HepG2 (cell line): Measurements from ENCODE around the gene CAB39. TPM values are rescaled to one million over a fixed set of nuclear protein-coding genes. Genes with fewer than 3 reads are reported as not detected.

Source experiments
- DRAP1 ChIP-seq: IDR thresholded peaks from 2 replicates; pipeline ENCODE4 v1.6.1; 2016; ENCODE audit warnings: missing genetic modification reagents, missing compliant biosample characterization
- ETV5 ChIP-seq: IDR thresholded peaks from 2 replicates; pipeline ENCODE4 v1.6.1; 2018; ENCODE audit warnings: missing biosample characterization, missing genetic modification reagents, inconsistent platforms, borderline replicate concordance
- GATA4 ChIP-seq: sonication (generic); IDR thresholded peaks from 2 replicates; pipeline ENCODE4 v1.6.1; 2016; ENCODE audit warnings: antibody characterized with exemption, low read depth, borderline replicate concordance
- HNRNPK ChIP-seq: fragments of 200-400 bp; formaldehyde crosslinking; IDR thresholded peaks from 2 replicates; pipeline ENCODE4 v1.6.1; 2018; ENCODE audit warnings: low read length, low read depth, moderate library complexity, mild to moderate bottlenecking; ENCODE audit not compliant: poor library complexity, severe bottlenecking
- JARID2 ChIP-seq: sonication (generic); formaldehyde crosslinking; IDR thresholded peaks from 2 replicates; pipeline ENCODE4 v1.8.1; 2023; ENCODE audit warnings: missing genetic modification reagents, inconsistent platforms; ENCODE audit not compliant: insufficient replicate concordance
- LBX2 ChIP-seq: sonication (generic); formaldehyde crosslinking; IDR thresholded peaks from 2 replicates; pipeline ENCODE4 v1.5.0; 2020; ENCODE audit warnings: missing genetic modification reagents, mild to moderate bottlenecking, borderline replicate concordance
- MIER3 ChIP-seq: IDR thresholded peaks from 2 replicates; pipeline ENCODE4 v1.6.1; 2016; ENCODE audit warnings: missing compliant biosample characterization, borderline replicate concordance
- MXI1 ChIP-seq: IDR thresholded peaks from 3 replicates; pipeline ENCODE4 v1.6.1; 2012; ENCODE audit warnings: low read depth, low read length, inconsistent platforms, borderline replicate concordance
- PTBP1 ChIP-seq: fragments of 200-400 bp; formaldehyde crosslinking; IDR thresholded peaks from 2 replicates; pipeline ENCODE4 v1.6.1; 2018; ENCODE audit warnings: low read length, low read depth; ENCODE audit not compliant: poor library complexity, severe bottlenecking
- RFX3 ChIP-seq: IDR thresholded peaks from 2 replicates; pipeline ENCODE4 v1.6.1; 2016; ENCODE audit warnings: missing biosample characterization, missing genetic modification reagents
- TBP ChIP-seq: sonication (generic); formaldehyde crosslinking; IDR thresholded peaks from 2 replicates; pipeline ENCODE4 v1.5.0; 2020; ENCODE audit warnings: missing genetic modification reagents
- TFDP2 ChIP-seq: sonication (generic); formaldehyde crosslinking; IDR thresholded peaks from 2 replicates; pipeline ENCODE4 v1.4.0; 2020; ENCODE audit warnings: missing genetic modification reagents
- TOPORS ChIP-seq: sonication (generic); formaldehyde crosslinking; IDR thresholded peaks from 2 replicates; pipeline ENCODE4 v1.8.0; 2023; ENCODE audit warnings: mild to moderate bottlenecking, missing genetic modification reagents
- ZBTB33 ChIP-seq: sonication (generic); formaldehyde crosslinking; IDR thresholded peaks from 2 replicates; pipeline ENCODE4 v1.4.0; 2020; ENCODE audit warnings: missing genetic modification reagents
- ZBTB34 ChIP-seq: sonication (generic); formaldehyde crosslinking; IDR thresholded peaks from 2 replicates; pipeline ENCODE4 v1.8.0; 2022; ENCODE audit warnings: mild to moderate bottlenecking, missing genetic modification reagents
- ZBTB37 ChIP-seq: sonication (generic); formaldehyde crosslinking; IDR thresholded peaks from 2 replicates; pipeline ENCODE4 v1.4.0; 2020; ENCODE audit warnings: mild to moderate bottlenecking, missing genetic modification reagents
- ZNF260 ChIP-seq: sonication (generic); formaldehyde crosslinking; IDR thresholded peaks from 2 replicates; pipeline ENCODE4 v1.4.0; 2020; ENCODE audit warnings: missing genetic modification reagents, low read depth, mild to moderate bottlenecking, borderline replicate concordance
- ZNF34 ChIP-seq: sonication (generic); formaldehyde crosslinking; IDR thresholded peaks from 2 replicates; pipeline ENCODE4 v1.4.0; 2020; ENCODE audit warnings: mild to moderate bottlenecking, missing genetic modification reagents, borderline replicate concordance
- ZNF484 ChIP-seq: sonication (generic); formaldehyde crosslinking; IDR thresholded peaks from 2 replicates; pipeline ENCODE4 v1.5.1; 2020; ENCODE audit warnings: mild to moderate bottlenecking, low read depth, missing genetic modification reagents, borderline replicate concordance
- ZNF550 ChIP-seq: sonication (generic); formaldehyde crosslinking; IDR thresholded peaks from 2 replicates; pipeline ENCODE4 v1.4.0; 2020; ENCODE audit warnings: mild to moderate bottlenecking, missing genetic modification reagents, borderline replicate concordance
- ZNF556 ChIP-seq: sonication (generic); formaldehyde crosslinking; IDR thresholded peaks from 2 replicates; pipeline ENCODE4 v1.4.0; 2020; ENCODE audit warnings: mild to moderate bottlenecking, missing genetic modification reagents, borderline replicate concordance
- ZNF557 ChIP-seq: sonication (generic); formaldehyde crosslinking; IDR thresholded peaks from 2 replicates; pipeline ENCODE4 v1.4.0; 2020; ENCODE audit warnings: missing genetic modification reagents
- ZNF776 ChIP-seq: sonication (generic); formaldehyde crosslinking; IDR thresholded peaks from 2 replicates; pipeline ENCODE4 v1.4.0; 2020; ENCODE audit warnings: mild to moderate bottlenecking, missing genetic modification reagents
- ZNF777 ChIP-seq: sonication (generic); formaldehyde crosslinking; IDR thresholded peaks from 2 replicates; pipeline ENCODE4 v1.4.0; 2020; ENCODE audit warnings: missing genetic modification reagents
- ZNF891 ChIP-seq: sonication (generic); formaldehyde crosslinking; IDR thresholded peaks from 2 replicates; pipeline ENCODE4 v1.5.0; 2020; ENCODE audit warnings: mild to moderate bottlenecking, missing genetic modification reagents
- polyA plus RNA-seq, 8 experiments: library from polyadenylated mRNA; depleted of rRNA in 3 of 8; stranded (reverse) in 7 of 8; unstranded in 1 of 8; fragments of >200 nt; fragmentation: Illumina TruSeq in 4 of 8; extraction: Trizol in 4 of 8; gene quantifications; 2 replicates each; pipeline versions ENCODE4 v1.2.1 to v1.2.3, GENCODE V29; 2011 to 2016; ENCODE audit warnings: low read depth in 4 of 8, missing spikeins in 1 of 8, mixed read lengths in 1 of 8; ENCODE audit not compliant: insufficient read depth in 1 of 8
- total RNA-seq, 5 experiments: library from RNA; depleted of rRNA; stranded (reverse); fragments of >200 nt; fragmentation: Illumina TruSeq; extraction: Trizol; gene quantifications; 2 replicates each; pipeline ENCODE4 v1.2.3, GENCODE V29; 2016; ENCODE audit warnings: low read depth in 1 of 5

Gene CAB39
- total and polyA plus RNA-seq, 2 of the 13 experiments (the other 11 are each of a cell fraction or from before 2014, with no cell fraction given): 19.3 to 45.3 TPM

- TF ChIP-seq GATA4: peak; percentile 53; the same call in 1 of the 2 replicates
- no peak for TF ChIP-seq HNRNPK
- no peak for TF ChIP-seq LBX2 (CRISPR knock-in tag)
- no peak for TF ChIP-seq ZNF776
- no peak for TF ChIP-seq ZNF557 (CRISPR knock-in tag)
- no peak for TF ChIP-seq DRAP1 (CRISPR knock-in tag)
- no peak for TF ChIP-seq ZBTB37 (CRISPR knock-in tag)
- no peak for TF ChIP-seq PTBP1
- no peak for TF ChIP-seq TFDP2 (CRISPR knock-in tag)
- TF ChIP-seq ZNF550 (CRISPR knock-in tag): no peak
- TF ChIP-seq ZNF484 (CRISPR knock-in tag): no peak
- no peak for TF ChIP-seq MXI1
- no peak for TF ChIP-seq JARID2 (CRISPR knock-in tag)
- no peak for TF ChIP-seq ZNF260 (CRISPR knock-in tag)
- TF ChIP-seq TBP: no peak
- TF ChIP-seq TOPORS (CRISPR knock-in tag): no peak
- TF ChIP-seq RFX3: no peak; the same call in 1 of the 2 replicates
- no peak for TF ChIP-seq ZBTB34
- peak; percentile 35; the same call in 1 of the 2 replicates for TF ChIP-seq ETV5
- no peak for TF ChIP-seq ZBTB33 (CRISPR knock-in tag)
- TF ChIP-seq ZNF556 (CRISPR knock-in tag): no peak; the same call in 1 of the 2 replicates
- no peak for TF ChIP-seq ZNF891
- TF ChIP-seq MIER3 (CRISPR knock-in tag): peak; percentile 83; the same call in 1 of the 2 replicates
- TF ChIP-seq ZNF777: no peak
- no peak for TF ChIP-seq ZNF34 (CRISPR knock-in tag)
These were observed 26.3 kb downstream of the CAB39 start (continued) for GRCh38 chr2:230738924-230739323.
